HT1080 (cell line): ENCODE data around the gene FRMD8. TPM values are rescaled to one million over a fixed set of nuclear protein-coding genes. Genes with fewer than 3 reads are reported as not detected.

ENCODE experiments used
- DNase-seq: peaks from one replicate; pipeline ENCODE4 v3.0.0-alpha.2; 2015; ENCODE audit warnings: low read depth
- total RNA-seq: library from RNA; depleted of rRNA; stranded (reverse); fragments of >200 nt; shearing (Covaris generic); gene quantifications from 2 replicates; pipeline ENCODE4 v1.2.3, GENCODE V29; 2014

Gene FRMD8
- total RNA-seq, 1 experiment from 2014 or later, result 32.1 TPM

DNA sequence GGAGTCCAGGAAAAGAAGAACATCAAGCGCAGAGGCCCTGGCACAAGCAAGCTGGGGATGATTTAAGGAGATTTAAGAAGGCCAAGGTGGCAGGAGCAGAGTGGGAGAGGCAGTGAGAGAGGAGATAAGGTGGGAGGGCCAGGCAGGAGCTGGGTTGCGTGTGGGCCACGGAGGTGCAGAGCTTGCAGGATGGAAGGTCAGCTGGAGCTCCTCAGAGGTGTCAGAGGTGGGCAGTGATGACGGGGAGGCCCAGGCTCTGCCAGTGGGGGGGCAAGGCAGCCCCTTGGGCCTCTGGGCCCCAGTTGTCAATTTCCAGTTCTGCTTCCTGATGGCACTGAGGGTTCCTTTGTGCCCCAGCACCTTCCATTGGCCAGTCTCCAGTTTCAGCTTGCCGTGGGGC is 6.5 kb downstream of the FRMD8 start:
- no peak for DNase-seq

DNA sequence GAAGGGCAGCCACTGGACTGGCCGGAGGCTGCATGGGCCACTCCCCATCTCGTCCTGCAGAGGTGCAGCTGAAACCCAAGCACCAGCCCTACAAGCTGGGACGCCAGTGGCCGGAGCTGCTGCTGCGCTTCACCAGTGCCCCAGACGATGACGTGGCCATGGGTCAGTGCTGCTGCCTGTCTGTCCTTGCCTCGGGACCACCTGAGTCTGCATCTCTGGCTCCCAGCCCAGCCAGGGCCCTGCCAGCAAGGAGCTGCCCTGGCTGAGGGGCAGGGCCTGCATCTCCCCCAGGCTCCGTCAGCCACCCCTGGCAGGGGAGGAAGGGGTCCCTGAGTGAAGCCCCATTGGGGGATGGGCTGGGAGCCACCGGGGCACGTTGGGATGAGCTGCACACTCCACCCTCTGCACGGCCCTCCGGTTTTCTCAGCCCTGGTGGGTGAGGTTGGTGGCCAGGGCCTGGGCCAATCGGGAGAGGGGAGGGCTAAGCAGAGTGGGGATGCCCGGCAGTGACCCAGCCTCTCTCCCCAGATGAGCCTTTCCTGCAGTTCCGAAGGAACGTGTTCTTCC is 7.2 kb downstream of the FRMD8 start:
- DNase-seq, result no peak

DNA sequence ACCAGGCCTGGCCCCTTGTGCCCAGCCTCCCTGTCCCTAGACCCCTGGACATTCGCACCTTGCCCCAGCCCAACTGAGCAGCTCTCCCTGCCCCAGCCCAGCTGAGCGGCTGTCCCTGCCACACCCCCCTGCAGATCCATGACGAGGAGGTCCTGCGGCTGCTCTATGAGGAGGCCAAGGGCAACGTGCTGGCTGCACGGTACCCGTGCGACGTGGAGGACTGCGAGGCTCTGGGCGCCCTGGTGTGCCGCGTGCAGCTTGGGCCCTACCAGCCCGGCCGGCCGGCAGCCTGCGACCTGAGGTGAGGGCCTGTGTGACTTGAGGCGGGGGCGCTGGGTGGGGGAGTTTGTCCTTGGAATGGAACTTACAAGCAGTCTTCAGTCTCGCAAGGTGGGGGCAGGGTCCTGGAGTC is 7.7 kb downstream of the FRMD8 start:
- DNase-seq, result no peak

DNA sequence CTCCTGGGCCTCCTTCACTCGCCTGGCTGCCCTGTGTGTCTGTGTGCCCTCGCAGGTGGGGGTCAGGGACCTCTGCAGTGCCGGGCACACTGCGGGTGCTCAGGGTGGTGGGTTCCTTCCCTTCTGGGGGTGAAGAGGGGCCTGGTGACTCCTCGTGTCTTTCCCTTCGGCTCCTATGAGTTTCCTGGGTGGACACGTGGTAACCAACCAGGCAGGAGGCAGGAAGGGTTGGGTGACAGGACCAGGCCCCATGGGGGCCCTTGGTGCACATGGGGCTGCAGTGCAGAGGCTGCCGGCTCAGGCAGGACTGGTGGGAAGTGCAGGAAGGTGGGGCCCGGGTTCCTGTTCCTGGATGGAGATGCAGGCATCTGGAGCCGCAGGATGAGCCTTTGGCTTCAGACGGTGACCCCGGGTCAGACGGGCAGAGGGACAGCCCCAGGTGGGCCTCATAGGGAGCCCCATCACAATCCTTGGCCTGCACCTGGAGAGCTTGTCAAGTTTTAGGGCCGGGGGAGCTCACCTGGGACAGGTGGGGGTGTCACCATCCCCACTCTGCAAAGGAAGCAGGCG is 9.6 kb downstream of the FRMD8 start:
- DNase-seq, result no peak

DNA sequence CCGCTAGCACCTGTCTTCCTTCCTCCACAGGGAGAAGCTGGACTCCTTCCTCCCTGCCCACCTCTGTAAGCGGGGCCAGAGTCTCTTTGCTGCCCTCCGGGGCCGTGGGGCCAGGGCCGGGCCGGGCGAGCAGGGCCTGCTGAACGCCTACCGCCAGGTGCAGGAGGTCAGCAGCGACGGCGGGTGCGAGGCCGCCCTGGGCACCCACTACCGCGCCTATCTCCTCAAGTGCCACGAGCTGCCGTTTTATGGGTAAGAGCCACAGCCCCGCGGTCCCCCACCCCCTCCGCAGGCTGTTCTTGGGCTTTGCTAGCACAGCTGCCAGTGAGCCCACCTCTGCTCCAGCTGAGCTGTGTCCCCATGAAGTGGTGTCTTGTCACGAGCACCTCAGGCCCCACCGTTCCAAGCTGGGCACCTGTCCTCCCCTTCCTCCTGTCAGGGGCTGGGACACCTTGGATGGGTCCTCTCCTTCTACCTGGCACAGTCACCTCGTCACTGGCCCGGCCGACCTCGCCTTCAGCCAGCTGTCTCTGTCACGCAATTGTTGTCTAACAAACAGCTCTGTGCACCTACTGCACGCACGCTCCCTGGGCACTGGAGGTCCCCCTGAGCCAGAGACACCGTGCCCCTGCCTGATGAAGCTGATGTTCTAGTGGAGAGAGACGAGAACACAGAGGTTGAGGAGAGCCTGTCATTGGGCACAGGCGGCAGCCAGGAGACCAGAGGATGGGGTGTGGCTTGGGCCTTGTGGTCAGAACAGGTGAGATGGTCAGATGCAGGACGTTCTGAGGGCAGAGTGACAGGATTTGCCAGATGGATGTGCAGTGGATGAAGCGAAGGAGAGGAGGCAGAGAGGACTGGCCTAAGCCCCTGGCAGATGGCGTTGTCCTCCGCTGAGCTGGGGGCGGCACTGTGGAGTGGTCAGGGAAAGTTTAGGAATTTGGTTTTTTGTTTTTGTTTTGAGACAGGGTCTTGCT is 10.6 kb downstream of the FRMD8 start:
- DNase-seq, result no peak

DNA sequence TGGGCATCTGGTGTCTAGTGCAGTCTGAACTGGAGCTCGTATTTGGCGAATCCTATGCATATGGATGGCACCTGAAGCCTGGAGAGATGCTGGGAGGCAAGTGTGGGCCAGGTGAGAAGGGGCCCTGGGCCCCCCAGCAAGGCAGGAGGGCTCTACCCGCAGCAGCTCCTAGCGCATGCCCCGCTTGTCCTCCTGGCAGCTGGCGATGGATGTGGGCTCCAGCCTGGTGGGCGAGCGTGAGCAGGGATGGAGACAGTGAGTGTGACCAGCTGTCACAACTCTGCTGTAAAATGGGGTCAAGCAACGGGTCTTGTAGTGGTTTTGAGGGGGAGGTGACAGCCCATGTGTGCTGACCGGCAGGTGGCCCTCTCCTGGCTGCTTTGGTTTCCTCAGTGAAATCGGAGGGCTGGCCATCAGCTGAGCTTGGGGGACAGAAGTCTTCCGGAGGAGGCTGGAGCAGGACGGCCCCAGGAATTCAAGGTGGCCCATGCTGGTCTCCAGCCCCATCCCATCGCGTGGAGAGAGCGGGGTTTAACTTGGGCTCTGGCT is 12.0 kb downstream of the FRMD8 start:
- no peak for DNase-seq

DNA sequence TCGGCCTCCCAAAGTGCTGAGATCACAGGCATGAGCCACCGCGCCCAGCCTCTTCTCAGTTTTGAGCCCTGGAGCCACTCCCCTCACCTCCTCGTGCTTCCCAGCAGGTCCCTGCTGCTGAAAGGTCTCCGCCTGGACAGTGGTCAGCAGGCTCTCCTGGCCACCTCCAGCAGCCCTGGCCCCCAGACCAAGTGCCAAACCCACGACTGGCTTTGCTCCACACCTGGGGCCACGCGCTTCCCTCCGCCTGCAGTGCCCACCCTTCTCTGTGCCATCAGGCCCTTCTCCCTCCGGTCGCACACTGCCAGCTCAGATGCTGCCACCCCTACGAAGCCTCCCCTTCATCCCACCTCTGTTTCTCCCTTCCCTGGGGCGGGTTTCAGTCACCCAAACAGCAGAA is 12.8 kb downstream of the FRMD8 start:
- no peak for DNase-seq

DNA sequence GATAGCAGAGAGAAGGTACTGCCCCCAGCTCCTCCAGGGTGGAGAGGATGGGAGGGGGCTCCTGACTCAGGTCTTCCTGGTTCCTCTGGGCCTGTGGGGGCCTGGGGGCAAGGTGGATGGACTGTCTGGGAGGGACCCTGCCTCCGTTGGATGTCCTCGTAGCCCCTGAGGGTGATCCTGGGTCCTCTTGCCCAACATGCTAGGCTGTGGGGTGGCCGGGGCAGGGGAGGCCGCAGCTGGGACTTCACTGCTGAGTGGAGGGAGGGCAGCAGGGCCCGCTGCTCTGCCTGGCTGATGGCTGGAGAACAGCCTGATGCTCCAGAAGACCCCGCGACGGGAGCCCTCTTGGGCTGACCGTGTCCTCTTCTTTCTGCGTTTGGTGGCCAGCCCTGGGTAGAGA is 13.4 kb downstream of the FRMD8 start:
- DNase-seq, result no peak

DNA sequence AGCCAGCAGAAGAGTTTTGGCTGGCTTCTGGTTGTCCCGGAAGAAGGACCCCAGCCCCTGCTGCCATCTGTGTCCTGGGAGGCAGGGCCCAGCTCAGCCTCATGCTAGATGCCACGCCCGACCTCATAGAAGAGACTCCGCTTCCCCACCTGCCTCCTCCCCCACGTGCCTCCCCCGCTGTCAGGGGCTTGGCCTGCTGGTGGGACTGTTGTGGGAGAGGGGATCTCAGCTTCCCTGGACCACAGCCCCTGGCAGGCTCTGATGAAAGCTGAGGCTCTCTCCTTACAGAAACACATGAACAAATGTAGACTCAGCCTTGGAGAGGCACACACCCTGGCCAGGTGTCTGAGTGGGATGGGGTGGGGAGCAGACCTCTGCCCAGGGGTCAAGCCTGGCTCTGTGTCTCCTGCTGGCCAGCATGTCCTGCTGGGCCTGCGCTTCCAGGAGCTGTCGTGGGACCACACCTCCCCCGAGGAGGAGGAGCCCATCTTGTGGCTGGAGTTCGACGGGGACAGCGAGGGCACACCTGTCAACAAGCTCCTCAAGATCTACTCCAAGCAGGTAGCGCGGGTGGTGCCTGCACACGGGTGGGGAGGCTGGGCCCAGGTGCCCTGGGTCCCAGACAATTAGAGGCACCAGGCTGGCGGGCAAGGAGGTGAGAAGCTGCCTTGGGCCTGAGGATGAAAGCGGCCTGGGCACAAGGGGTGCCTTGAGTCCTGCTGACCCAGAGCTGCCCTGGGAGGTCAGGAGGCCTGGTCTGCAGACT is 14.1 kb downstream of the FRMD8 start:
- no peak for DNase-seq

DNA sequence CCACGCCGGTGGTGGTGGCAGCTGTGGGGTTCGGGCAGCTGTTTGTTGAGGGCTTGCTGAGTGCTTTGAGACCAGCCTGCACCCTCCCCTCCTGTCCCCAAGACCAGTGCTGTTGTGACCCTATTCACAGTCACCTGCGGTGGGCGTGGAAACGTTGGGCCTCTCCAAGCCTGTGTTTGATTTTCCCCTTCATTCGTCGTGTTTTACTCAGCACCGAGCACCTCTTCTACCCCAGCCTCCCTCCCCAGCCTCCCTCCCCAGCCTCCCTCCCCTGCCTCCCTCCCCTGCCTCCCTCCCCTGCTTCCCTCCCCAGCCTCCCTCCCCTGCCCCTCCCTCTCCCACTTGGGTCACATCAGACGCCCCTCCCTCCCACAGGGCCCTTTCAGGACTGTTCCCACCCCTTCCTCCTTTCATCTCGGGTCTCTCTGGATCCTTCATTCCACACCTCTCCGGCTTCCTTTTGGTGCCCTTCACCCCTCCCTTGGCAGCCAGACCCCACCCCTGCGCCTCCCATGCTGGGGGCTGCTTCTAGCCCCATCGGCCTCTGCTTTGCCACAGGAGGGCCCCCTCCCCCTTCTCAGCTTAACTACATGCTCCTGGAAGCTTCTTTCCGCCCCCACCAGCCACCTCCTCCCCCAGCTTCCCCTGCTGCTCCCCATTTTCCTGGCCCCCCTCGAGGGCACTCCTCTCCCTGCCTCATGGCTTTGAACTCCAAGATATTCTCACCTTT is 14.8 kb downstream of the FRMD8 start:
- no peak for DNase-seq

DNA sequence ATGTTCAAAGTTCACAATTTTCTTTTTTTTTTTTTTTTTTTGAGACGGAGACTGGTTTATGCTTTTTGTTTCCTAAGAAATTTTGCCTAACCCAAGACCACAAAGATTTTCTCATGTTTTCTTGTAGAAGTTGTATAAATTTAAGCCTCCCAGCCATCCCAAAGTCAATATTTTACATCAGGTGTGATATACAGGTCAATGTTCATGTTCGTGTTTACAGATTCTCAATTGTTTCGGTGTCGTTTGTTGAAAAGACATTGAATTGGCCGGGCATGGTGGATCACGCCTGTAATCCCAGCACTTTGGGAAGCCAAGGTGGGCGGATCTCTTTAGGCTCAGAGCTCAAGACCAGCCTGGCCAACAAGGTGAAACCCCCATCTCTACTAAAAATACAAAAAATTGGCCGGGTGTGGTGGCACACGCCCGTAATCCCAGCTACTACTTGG is 15.4 kb downstream of the FRMD8 start:
- no peak for DNase-seq

DNA sequence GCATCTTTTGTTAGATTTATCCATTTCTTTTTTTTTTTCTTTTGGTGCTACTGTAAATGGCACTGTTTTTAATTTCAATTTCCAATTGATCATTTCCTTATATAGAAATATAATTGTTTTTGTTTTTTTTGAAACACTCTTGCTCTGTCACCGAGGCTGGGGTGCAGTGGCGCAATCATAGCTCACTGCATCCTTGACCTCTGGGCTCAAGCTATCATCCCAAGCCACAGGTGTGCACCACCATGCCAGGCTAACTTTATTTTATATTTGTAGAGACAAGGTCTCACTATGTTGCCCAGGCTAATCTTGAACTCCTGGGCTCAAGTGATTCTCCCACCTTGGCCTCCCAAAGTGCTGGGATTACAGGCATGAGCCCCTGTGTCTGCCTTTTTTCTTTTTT is 16.4 kb downstream of the FRMD8 start:
- DNase-seq, result no peak

DNA sequence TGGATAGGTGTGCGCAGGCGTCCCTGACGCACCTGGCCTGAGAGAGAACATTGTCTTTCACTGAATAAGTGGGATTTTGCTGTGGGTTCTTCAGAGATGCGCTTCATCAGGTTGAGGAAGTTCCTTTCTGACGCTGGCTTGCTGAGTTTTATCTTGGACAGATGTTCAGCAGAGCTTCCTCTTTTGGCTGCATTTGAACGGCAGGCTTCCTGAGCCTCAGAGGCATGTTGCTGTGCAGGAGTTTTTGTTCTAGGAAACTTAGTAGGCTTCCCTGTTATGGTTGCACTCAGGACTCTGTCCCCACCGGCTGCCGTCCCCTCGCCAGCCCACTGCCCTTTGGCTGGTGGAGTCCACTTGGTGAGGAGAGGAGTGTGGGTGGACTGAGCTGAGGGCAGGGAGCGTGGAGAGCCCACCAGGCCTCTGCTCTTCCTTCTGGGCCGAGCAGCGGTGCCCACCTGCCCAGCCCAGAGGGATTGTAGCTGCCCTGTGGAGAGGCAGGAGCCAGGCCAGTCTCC is 17.2 kb downstream of the FRMD8 start:
- DNase-seq, result no peak

DNA sequence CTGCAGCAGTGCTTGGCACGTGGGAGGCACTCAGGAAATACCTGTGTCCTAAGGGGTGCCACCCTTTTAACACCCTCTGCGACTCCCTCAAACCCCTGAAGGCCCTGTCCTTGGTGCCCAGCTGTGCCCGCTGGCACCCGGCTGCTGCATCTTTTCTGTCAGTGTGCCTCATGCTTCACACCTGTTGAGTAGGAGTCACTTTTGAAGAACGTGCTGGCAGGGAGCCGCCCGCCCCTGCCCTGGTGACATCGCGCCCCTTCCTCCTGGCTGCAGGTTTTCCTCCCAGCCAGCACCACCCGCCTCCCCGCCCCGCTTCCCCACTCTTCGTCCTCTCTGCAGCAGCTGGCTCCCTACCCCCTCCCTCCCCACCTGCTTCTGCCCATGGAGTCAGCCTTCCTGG is 17.8 kb downstream of the FRMD8 start:
- DNase-seq, result no peak

DNA sequence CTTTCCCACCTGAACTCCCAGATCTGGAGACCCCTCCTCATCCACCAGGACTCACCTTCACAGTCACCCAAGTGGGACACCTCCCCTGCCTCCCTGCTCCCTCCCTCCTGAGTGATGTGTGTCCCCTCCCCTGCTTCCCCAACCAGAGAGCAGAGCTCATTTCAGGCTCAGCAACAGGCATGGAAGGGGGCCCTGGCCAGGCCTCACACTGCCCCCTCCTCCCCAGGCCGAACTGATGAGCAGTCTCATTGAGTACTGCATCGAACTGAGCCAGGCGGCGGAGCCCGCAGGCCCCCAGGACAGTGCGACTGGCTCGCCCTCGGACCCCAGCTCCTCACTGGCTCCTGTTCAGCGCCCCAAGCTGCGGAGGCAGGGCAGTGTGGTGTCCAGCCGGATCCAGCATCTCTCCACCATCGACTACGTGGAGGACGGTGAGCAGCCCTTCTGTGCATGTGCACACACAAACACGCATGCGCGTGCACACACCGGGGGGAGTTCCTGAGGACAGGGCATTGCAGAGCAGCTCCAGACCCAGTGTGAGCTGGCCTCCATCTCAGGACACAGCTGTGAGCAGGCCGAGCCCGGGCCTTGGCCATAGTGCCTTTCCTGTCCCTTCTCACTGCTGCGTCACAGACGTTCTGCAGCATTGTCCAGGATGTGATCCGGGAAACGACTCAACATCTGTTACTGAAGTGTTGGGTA is 18.4 kb downstream of the FRMD8 start:
- no peak for DNase-seq

DNA sequence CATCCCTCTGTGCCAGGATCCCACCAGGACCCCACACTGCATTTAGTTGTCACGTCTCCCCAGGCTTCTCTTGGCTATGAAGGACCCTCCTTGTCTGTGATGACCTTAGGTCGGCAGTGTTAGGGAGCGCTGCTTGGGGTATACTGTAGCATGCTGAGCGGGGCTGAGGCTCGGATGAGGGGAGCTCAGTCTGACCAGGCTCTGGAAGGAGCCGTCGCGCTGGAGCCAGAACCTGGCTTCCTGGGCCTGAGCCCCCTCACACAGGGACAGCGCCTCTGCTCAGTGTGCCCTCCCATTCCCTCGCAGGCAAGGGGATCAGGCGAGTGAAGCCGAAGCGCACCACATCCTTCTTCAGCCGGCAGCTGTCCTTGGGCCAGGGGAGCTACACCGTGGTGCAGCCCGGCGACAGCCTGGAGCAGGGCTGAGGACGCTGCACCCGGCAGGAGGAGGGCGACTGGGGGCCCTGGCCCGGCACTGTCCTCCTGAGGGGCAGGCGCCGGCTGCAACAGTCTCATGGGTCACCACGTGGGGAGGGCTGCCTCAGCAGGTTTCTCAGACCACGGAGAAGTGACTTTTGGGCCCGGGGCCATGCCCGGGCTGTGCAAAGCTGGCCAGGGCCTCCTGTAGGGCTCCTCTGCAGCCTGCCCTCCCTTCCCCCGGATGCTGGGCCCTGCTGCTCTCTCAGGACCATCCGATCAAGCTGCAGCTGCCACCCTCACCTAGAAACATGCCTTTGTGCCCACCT is 24.7 kb downstream of the FRMD8 start:
- DNase-seq, result no peak

DNA sequence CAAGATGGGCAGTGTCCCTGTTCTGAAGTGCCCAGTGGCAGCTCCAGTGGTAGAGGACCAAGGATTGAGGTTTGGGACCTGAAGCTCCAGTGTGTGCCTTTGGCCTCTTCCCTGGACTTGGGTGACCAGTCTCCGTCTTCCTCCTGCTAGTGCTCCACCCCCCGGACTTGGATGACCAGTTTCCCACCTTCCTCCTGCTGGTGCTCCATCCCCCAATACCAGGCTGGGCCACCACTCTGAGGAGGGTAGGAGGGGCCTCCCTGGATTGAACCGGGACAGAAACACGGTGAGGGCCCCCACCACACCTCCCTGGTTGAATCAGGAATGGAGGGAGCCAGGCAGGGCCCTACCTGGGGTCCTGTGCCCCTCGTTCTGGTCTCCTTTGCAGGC is 25.2 kb downstream of the FRMD8 start:
- DNase-seq, result no peak

DNA sequence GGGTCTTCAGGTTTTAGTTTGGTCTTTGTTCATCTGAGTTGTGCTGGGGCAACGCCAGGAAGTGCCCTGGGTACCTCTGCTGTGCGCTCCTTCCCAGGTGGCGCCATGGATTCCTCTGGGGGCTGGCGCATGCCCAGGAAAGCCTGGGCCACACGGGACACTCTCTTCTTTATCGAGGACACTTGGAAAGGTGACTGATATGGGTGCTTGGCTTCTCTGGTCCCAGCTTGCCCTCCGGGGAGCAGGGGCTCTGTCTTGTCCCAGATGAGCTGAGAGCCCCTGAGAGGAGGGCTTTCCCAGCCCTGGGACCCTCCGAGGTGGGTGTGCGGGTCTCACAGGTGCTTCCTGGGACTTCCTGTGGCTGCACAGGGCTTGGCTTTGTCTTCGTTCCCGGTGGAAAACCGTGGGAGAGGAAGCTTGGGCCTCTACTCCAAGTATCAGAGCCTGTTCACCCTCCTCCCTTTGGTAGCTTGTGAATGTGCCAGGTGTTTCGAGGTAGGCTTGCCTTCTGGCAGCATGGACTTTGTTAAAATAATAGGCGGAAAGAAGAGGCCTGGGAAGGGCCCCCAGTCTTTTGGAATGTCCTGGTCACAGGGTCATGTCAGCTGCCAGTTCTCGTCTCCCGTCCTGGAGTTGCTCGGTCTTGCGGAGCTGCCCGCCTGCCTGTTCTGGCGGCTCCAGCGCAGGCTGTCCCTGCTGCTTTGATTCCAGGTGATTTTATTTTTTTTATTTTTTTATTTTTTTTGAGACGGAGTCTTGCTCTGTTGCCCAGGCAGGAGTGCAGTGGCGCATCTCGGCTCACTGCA is 26.0 kb downstream of the FRMD8 start:
- no peak for DNase-seq
